Heart right ventricle (tissue), 16 donors: Measurements from ENCODE around the gene MYEOV. TPM values are rescaled to one million over a fixed set of nuclear protein-coding genes. Genes with fewer than 3 reads are reported as not detected.

Source experiments
- ATAC-seq, 8 donors: fragments of 200-7000 bp; cut with Tn5 transposase; one replicate each; pipeline ENCODE4 v1.9.1; 2020; ENCODE audit warnings: mild to moderate bottlenecking in 8 of 8, moderate library complexity in 8 of 8, moderate number of reproducible peaks in 1 of 8
- DNase-seq, 2 donors: peaks; one replicate each; pipeline ENCODE4 v3.0.0-alpha.2; 2020
- H3K27ac ChIP-seq, 10 donors: fragments of 200-600 bp; sonication (generic) in 2 of 10; one replicate each; pipeline versions ENCODE4 v1.5.0 to v1.8.0; 2020 to 2022; ENCODE audit warnings: mild to moderate bottlenecking in 3 of 10
- H3K27me3 ChIP-seq, 7 donors: fragments of 200-600 bp; one replicate each; pipeline ENCODE4 v1.8.0; 2021 to 2022; ENCODE audit warnings: mild to moderate bottlenecking in 2 of 7
- H3K36me3 ChIP-seq, 9 donors: fragments of 200-600 bp; sonication (generic) in 1 of 9; one replicate each; pipeline versions ENCODE4 v1.5.0 to v1.8.0; 2020 to 2022; ENCODE audit warnings: mild to moderate bottlenecking in 2 of 9
- H3K4me1 ChIP-seq, 9 donors: fragments of 200-600 bp; sonication (generic) in 1 of 9; one replicate each; pipeline versions ENCODE4 v1.5.0 to v1.8.0; 2020 to 2022; ENCODE audit warnings: mild to moderate bottlenecking in 4 of 9
- H3K4me3 ChIP-seq, 10 donors: fragments of 200-600 bp; sonication (generic) in 2 of 10; one replicate each; pipeline versions ENCODE4 v1.5.0 to v1.8.0; 2020 to 2022; ENCODE audit warnings: mild to moderate bottlenecking in 7 of 10, moderate library complexity in 2 of 10
- H3K9me3 ChIP-seq, 11 donors: fragments of 200-600 bp in 10 of 11; sonication (generic) in 2 of 11; one replicate each; pipeline versions ENCODE4 v1.5.0 to v1.8.0; 2013 to 2022; ENCODE audit warnings: mild to moderate bottlenecking in 2 of 11, control low read depth in 1 of 11, moderate library complexity in 1 of 11
- CTCF ChIP-seq, 9 donors: fragments of 200-600 bp; sonication (generic) in 2 of 9; IDR thresholded peaks; one replicate each; pipeline versions ENCODE4 v1.5.0 to v1.8.0; 2021 to 2022; ENCODE audit warnings: antibody characterized with exemption in 9 of 9, mild to moderate bottlenecking in 5 of 9, moderate library complexity in 1 of 9
- WGBS, 2 donors: extraction: QIAGEN DNeasy Blood & Tissue Kit; methylation state at CpG; one replicate each; pipeline ENCODE4 v1.1.7; 2013; ENCODE audit warnings: inconsistent platforms in 1 of 2; 5-methylcytosine and 5-hydroxymethylcytosine counted together
- intact Hi-C, 10 donors: fragments of 100-400 bp; cut with DNase I; formaldehyde crosslinking; loops; one replicate each; pipeline versions ENCODE4 v1.11.1 to v1.14.2; 2022
- polyA plus RNA-seq, 2 donors: library from polyadenylated mRNA; stranded (reverse); fragments of 200-250 nt; gene quantifications; one replicate each; pipeline ENCODE4 v1.2.3, GENCODE V29; 2013
- total RNA-seq, 10 donors: library from RNA; stranded (reverse); fragmentation: NEBNext Ultra II Directional in 3 of 10; extraction: Animal tissue kit (Norgen Biotek cat#: 25700) in 3 of 10; gene quantifications; one replicate each; pipeline versions ENCODE4 v1.2.1 to v1.2.4, GENCODE V29; 2021 to 2023
- donor health status: Arrhythmogenic right ventricular cardiomyopathy.
- donor health status: ischemic (EF 13 %, LVEDD 7.1; RV severe dilation, severe dysfunction).
- donor health status: healthy with polysubstance abuse.
- donor health status: DM: no; HTN: yes; CAD: no.
- donor health status: DM: no; HTN: no; CAD: no.
- donor health status: ischemic (EF 25% LVEDD 6.9; RV normal size, moderate dysfunction).
- donor health status: ischemic (EF 25% LVEDD 5.7; RV mildly dilated, moderate dysfunction).
- donor health status: healthy.
- donor health status: DM: yes; HTN: yes; CAD: no.
- donor health status: Ischemic cardiomyopathy.
- donor health status: ischemic (EF 35%, LVEDD 5.7; RV mildly dilated, moderate dysfunction).
- donor health status: nonischemic (EF 11% LVEDD 7.7; RV severe dilation, severe dysfunction).
- donor health status: DM: yes; HTN: yes; CAD: no.
- donor health status: PGD.
- donor health status: ischemic (EF 29% LVEDD 5.4; RV normal size, mild dysfunction).
- donor health status: nonischemic (EF 23%, LVEDD 6.1; RV moderate dilation, normal function).

Gene MYEOV
- total and polyA plus RNA-seq, 12 donors = 0.07 TPM; not detected in 11

- H3K36me3 ChIP-seq = no peaks in the 10 kb centered on the region
- no peak for TF ChIP-seq CTCF (IDR thresholded peaks at IDR 0.05)
- ATAC-seq (no peak), DNase-seq (no peak)
- H3K4me3 ChIP-seq = no peak overlapping the region
- peak overlapping the region in 3 of 10 donors; percentile 4 to 67 (median 61) for H3K27ac ChIP-seq
- intact Hi-C loops = no loop called here
- peaks cover 0 to 4% (median 0%) of the 10 kb centered on the region in 11 donors for H3K9me3 ChIP-seq
- WGBS, 2 donors = 88 to 91% methylated on average over 14 of the region's 14 CpGs
- no peaks in the 10 kb centered on the region for H3K27me3 ChIP-seq
- H3K4me1 ChIP-seq = peaks cover 10 to 49% (median 28%) of the 10 kb centered on the region in 9 donors
These were observed 17.2 kb downstream of the MYEOV start for GRCh38 chr11:69310934-69311766.

DNA sequence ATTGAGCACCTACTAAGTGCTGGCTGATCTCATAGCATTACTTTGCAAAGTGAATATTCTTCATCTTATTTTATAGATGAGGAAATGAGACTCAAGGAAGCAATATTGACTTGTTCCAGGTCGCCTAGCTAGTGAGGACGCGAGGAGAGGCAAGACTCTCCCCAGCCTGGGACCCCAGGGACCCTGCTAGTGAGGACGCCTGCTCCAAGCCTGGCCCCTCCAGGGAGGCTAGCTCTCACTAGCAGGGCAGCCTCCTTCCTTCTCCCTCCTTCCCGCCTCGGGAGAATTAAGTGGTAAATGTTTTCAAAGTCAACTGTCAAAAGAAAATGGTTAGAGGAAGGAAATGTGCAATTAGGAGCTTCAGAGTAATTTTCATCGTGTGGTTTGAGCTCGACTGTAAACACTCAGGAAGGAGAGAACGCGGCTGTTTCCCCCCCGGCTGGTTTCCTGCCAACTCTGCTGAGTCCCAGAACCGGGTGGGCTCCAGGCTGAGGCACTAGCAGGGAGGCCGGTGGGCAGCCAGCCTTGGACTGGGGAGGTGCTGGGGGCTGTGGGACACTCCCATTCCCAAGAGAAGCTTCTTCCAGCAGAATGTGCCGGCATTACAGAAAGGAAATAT is 17.9 kb downstream of the MYEOV start:
- Histone ChIP-seq H3K9me3 (peaks cover 0 to 11% (median under 1%) of the 10 kb centered on the region in 11 donors), H3K27me3 (no peaks in the 10 kb centered on the region), H3K27ac (peak overlapping the region in 5 of 10 donors; percentile 4 to 67 (median 37)), H3K4me1 (peaks cover 10 to 47% (median 28%) of the 10 kb centered on the region in 9 donors), H3K36me3 (no peaks in the 10 kb centered on the region), H3K4me3 (no peak overlapping the region)
- no peak for TF ChIP-seq CTCF (IDR thresholded peaks at IDR 0.05)
- DNase-seq (no peak), ATAC-seq (peak in 6 of 8 donors; percentile 8 to 50 (median 16))
- intact Hi-C loops = no loop called here
- WGBS, 2 donors = 45 to 50% methylated on average over 14 of the region's 14 CpGs

- DNase-seq (peak; percentile 49 to 74), ATAC-seq (peak; percentile 71 to 91 (median 86))
- 22 to 29% methylated on average over 15 of the region's 15 CpGs for WGBS, 2 donors
- Histone ChIP-seq H3K27ac (peak overlapping the region in 5 of 10 donors; percentile 25 to 67 (median 41)), H3K4me3 (no peak overlapping the region), H3K36me3 (no peaks in the 10 kb centered on the region), H3K27me3 (no peaks in the 10 kb centered on the region), H3K9me3 (peaks cover 0 to 19% (median 9%) of the 10 kb centered on the region in 11 donors), H3K4me1 (peaks cover 10 to 47% (median 28%) of the 10 kb centered on the region in 9 donors)
- intact Hi-C loops = no loop called here
- no peak for TF ChIP-seq CTCF (IDR thresholded peaks at IDR 0.05)
These were observed 18.8 kb downstream of the MYEOV start for GRCh38 chr11:69312453-69313404.

DNA sequence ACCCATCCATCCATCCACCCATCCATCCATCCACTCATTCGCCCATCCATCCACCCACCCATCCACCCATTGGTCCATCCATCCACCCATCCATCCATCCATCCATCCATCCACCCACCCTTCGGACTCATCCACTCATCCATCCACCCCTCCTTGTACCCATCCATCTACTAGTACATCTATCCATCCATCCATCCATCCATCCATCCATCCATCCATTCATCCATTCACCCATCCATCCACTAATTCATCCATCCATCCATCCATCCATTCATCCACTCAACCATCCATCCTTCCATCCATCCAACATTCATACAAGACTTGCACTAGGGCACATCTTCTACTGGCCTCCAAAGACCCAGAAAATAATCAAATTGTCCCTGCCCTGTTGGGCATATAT is 20.0 kb downstream of the MYEOV start:
- DNase-seq (no peak), ATAC-seq (no peak)
- WGBS, 2 donors = 84 to 89% methylated on average over 1 of the region's 2 CpGs
- no peaks in the 10 kb centered on the region for H3K27me3 ChIP-seq
- H3K36me3 ChIP-seq = no peaks in the 10 kb centered on the region
- no peak for TF ChIP-seq CTCF (IDR thresholded peaks at IDR 0.05)
- intact Hi-C loops = no loop called here
- H3K4me1 ChIP-seq = peaks cover 10 to 53% (median 25%) of the 10 kb centered on the region in 9 donors
- H3K4me3 ChIP-seq = no peak overlapping the region
- H3K27ac ChIP-seq = no peak overlapping the region
- peaks cover 0 to 27% (median 10%) of the 10 kb centered on the region in 11 donors for H3K9me3 ChIP-seq
